ENCODE measurements around the gene TNIK. TPM values are rescaled to one million over a fixed set of nuclear protein-coding genes. Genes with fewer than 3 reads are reported as not detected.

The TNIK gene
- total and polyA plus RNA-seq, 10 of the 15 experiments (the other 5 are each of a cell fraction or from before 2014, with no cell fraction given): 13.9 to 74.3 (median 48.2) TPM

DNA sequence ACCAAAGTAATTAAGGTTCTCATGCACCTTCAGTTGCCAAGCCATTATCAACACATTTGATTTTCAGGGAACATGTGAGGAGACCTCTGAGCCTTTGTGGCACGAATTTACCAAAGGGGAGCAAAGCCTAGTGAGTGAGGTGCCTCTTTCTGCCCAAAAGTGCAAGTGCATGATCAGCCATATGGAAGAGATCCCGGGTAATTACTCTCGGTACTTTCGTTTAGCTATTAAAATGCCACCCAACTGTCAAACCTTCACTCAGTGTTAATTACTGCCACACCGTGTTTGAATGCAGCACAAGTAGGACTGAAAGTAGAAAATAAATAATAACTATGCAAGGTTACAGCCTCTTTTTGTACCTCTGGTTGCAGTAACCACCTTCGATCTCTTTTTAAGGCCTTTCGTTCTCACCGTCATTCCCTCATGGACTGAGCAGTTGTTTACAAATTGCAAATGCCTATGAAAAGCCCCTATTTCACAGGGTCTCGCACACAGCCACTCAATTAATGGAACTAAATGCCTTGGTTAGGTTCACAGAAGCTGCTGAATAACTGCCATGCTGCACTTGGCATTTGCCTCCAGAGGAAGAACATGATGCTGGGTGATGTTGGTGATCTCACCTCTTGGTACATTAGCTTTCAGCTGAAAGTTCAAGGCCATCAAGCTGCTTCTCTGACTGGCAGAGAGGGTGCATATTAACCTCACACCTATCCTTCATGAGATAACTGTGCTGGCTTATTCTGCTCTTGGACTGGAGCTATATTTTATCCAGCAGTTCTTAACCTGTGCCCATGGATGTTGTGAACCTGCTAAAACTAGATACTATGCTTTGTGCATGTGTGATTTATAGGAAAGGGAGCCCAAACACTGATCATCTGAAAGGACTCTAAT lies 69.9 kb downstream of the TNIK start:
- H3K9me3 ChIP-seq (replicated peaks; ENCODE audit: control insufficient read depth, insufficient read depth, low read length): no peaks in the 10 kb centered on the region; the same call in 1 of the 3 replicates
- H3K27ac ChIP-seq (ENCODE audit: control insufficient read depth, insufficient read depth): no peak overlapping the region; the same call in 1 of the 2 replicates
- WGBS (ENCODE audit: insufficient coverage, insufficient replicate concordance, low lambda C conversion rate, missing lambda C conversion rate): 89% methylated on average over 9 of the region's 9 CpGs
- TF ChIP-seq ATF2 (IDR thresholded peaks at IDR 0.05; ENCODE audit: low read length): no peak
- no peak for TF ChIP-seq ZNF592 (IDR thresholded peaks at IDR 0.05)
- TF ChIP-seq NFIC (IDR thresholded peaks at IDR 0.05; ENCODE audit: low read depth, low read length): no peak
- no peak for TF ChIP-seq KDM1A (IDR thresholded peaks at IDR 0.05; ENCODE audit: borderline replicate concordance)
- H3K27me3 ChIP-seq (replicated peaks in 1 of 2; ENCODE audit: control insufficient read depth in 2 of 2, insufficient read depth in 2 of 2, low read length in 1 of 2): no peaks in the 10 kb centered on the region
- H3K9ac ChIP-seq (ENCODE audit: control insufficient read depth, insufficient read depth, low read length): no peak overlapping the region
- ChIA-PET CTCF (interaction anchor here (0.6 to 1.6 kb wide), 2 partner anchors 12 to 21 kb away, joined by 3 to 4 read pairs; no protein-coding TSS in a partner anchor), POLR2A (interaction anchor here (0.5 to 1.3 kb wide), 4 partner anchors 21 to 61 kb away, joined by 3 to 4 read pairs (median 4); no protein-coding TSS in a partner anchor), RAD21 (ENCODE audit: unreplicated experiment) (interaction anchor here (0.7 to 1.7 kb wide), 3 partner anchors 9 to 21 kb away, joined by 3 to 5 read pairs (median 3); no protein-coding TSS in a partner anchor), SMC1A (ENCODE audit: uncharacterized antibody, unreplicated experiment) (interaction anchor here (0.8 to 1.7 kb wide), 6 partner anchors 9 to 135 kb away, joined by 3 to 5 read pairs (median 3); no protein-coding TSS in a partner anchor)
- intact Hi-C loops (cut with micrococcal nuclease; ENCODE audit: unreplicated experiment): no loop called here
- in situ Hi-C loops (cut with MboI): no loop called here
- no peaks in the 10 kb centered on the region for H4K20me1 ChIP-seq (ENCODE audit: control insufficient read depth, insufficient read depth)
- peaks cover 31% of the 10 kb centered on the region for H3K4me1 ChIP-seq (ENCODE audit: control insufficient read depth, insufficient read depth, low read length)
- DNase-seq (ENCODE audit: low read depth, low spot score) (no peak), ATAC-seq (no peak), FAIRE-seq (no peak)
- H3K4me3 ChIP-seq: no peak overlapping the region
- H3K4me2 ChIP-seq (ENCODE audit: control insufficient read depth, insufficient read depth): 0 out of 2 replicates have a peak overlapping the region, but pooled peaks have one; percentile 21
- H2AFZ ChIP-seq (ENCODE audit: control insufficient read depth, low read depth, low read length): no peak overlapping the region
- no TSS peak for BruUV-seq (replicated peaks)
- H3K36me3 ChIP-seq (ENCODE audit: control insufficient read depth in 2 of 2, insufficient read depth in 2 of 2, low read length in 1 of 2): no peaks in the 10 kb centered on the region; a peak in 1 of 4 replicates
- peaks cover 97% of the 10 kb centered on the region for H3K79me2 ChIP-seq (ENCODE audit: control insufficient read depth, insufficient read depth, low read length)

Data from GM12878 (cell line).